GM23338 (cell line): Measurements from ENCODE around the gene CRYBA1. TPM values are rescaled to one million over a fixed set of nuclear protein-coding genes. Genes with fewer than 3 reads are reported as not detected.

Experiments used
- ATAC-seq: fragments of 200-7000 bp; cut with Tn5 transposase; 3 replicates; pipeline ENCODE4 v1.9.1; 2020
- DNase-seq: peaks from one replicate; pipeline ENCODE4 v3.0.0-alpha.2; 2015; ENCODE audit warnings: low spot score
- H2AFZ ChIP-seq: fragments of 200-600 bp; sonication (generic); 2 replicates; pipeline ENCODE4 v1.8.0; 2016; ENCODE audit warnings: antibody characterized with exemption, mild to moderate bottlenecking, moderate library complexity
- H3F3A ChIP-seq: fragments of 200-600 bp; sonication (generic); replicated peaks from 2 replicates; pipeline ENCODE4 v1.8.0; 2017; ENCODE audit warnings: antibody characterized with exemption, mixed run types, low read depth
- H3K27ac ChIP-seq: fragments of 200-600 bp; sonication (generic); 2 replicates; pipeline ENCODE4 v1.6.1; 2016; ENCODE audit warnings: low read depth
- H3K27me3 ChIP-seq: fragments of 200-600 bp; sonication (generic); 2 replicates; pipeline ENCODE4 v1.8.0; 2016; ENCODE audit warnings: mild to moderate bottlenecking, mixed run types, moderate library complexity; ENCODE audit not compliant: insufficient read depth
- H3K36me3 ChIP-seq: fragments of 200-600 bp; sonication (generic); 2 replicates; pipeline ENCODE4 v1.8.0; 2016; ENCODE audit warnings: mild to moderate bottlenecking; ENCODE audit not compliant: insufficient read depth
- H3K4me1 ChIP-seq: fragments of 200-600 bp; sonication (generic); 2 replicates; pipeline ENCODE4 v1.8.0; 2016; ENCODE audit warnings: mild to moderate bottlenecking, moderate library complexity; ENCODE audit not compliant: insufficient read depth
- H3K4me2 ChIP-seq: fragments of 200-600 bp; sonication (generic); 2 replicates; pipeline ENCODE4 v1.7.1; 2017; ENCODE audit warnings: mixed run types
- H3K4me3 ChIP-seq: fragments of 200-600 bp; sonication (generic); 2 replicates; pipeline ENCODE4 v1.6.1; 2016; ENCODE audit warnings: mixed run types
- H3K79me2 ChIP-seq: fragments of 200-600 bp; sonication (generic); replicated peaks from 2 replicates; pipeline ENCODE4 v1.8.0; 2017; ENCODE audit warnings: mild to moderate bottlenecking; ENCODE audit not compliant: insufficient read depth
- H3K9me2 ChIP-seq: fragments of 200-600 bp; sonication (generic); 2 replicates; pipeline ENCODE4 v1.8.0; 2017; ENCODE audit not compliant: insufficient read depth
- H4K20me1 ChIP-seq: fragments of 200-600 bp; sonication (generic); replicated peaks from 2 replicates; pipeline ENCODE4 v1.8.0; 2017; ENCODE audit warnings: mild to moderate bottlenecking; ENCODE audit not compliant: insufficient read depth
- H3K27ac Mint-ChIP-seq: 2 replicates; pipeline ENCODE4 v1.8.0; 2020; ENCODE audit warnings: inconsistent platforms, mild to moderate bottlenecking, moderate library complexity, mixed read lengths
- H3K27me3 Mint-ChIP-seq: 3 replicates; pipeline ENCODE4 v1.8.0; 2022; ENCODE audit warnings: low read depth, mild to moderate bottlenecking, moderate library complexity, mixed read lengths, inconsistent platforms; ENCODE audit not compliant: insufficient read depth, poor library complexity
- H3K36me3 Mint-ChIP-seq: 3 replicates; pipeline ENCODE4 v1.8.0; 2021; ENCODE audit warnings: low read depth, mild to moderate bottlenecking, inconsistent platforms, moderate library complexity, mixed read lengths
- H3K4me1 Mint-ChIP-seq: 3 replicates; pipeline ENCODE4 v1.8.0; 2020; ENCODE audit warnings: mild to moderate bottlenecking, inconsistent platforms, mixed read lengths
- H3K4me3 Mint-ChIP-seq: 3 replicates; pipeline ENCODE4 v1.8.0; 2021; ENCODE audit warnings: moderate library complexity, mild to moderate bottlenecking, inconsistent platforms, mixed read lengths
- H3K9me3 Mint-ChIP-seq: 3 replicates; pipeline ENCODE4 v1.8.0; 2020; ENCODE audit warnings: moderate library complexity, mild to moderate bottlenecking, inconsistent platforms, mixed read lengths
- EZH2phosphoT487 ChIP-seq: fragments of 200-600 bp; sonication (generic); IDR thresholded peaks from one replicate; pipeline ENCODE4 v1.8.1; 2018; ENCODE audit warnings: antibody characterized with exemption; ENCODE audit not compliant: unreplicated experiment
- STAT1 ChIP-seq: IDR thresholded peaks from one replicate; pipeline ENCODE4 v1.6.1; 2016; ENCODE audit warnings: antibody characterized with exemption; ENCODE audit not compliant: unreplicated experiment
- polyA plus RNA-seq: library from polyadenylated mRNA; unstranded; fragments of >200 nt; fragmentation: Nextera tagmentation; extraction: Ambion mirVana; gene quantifications from 2 replicates; pipeline ENCODE4 v1.2.1, GENCODE V29; 2016
- total RNA-seq: library from RNA; depleted of rRNA; stranded (reverse); fragments of >200 nt; shearing (Covaris generic); gene quantifications from 2 replicates; pipeline ENCODE4 v1.2.3, GENCODE V29; 2014
- TF ChIP-seq, protein P1 (sequence below): fragments of 250-450 bp; sonication (Bioruptor Pico); IDR thresholded peaks from 2 replicates; pipeline ENCODE4 v1.5.0; 2020; ENCODE audit warnings: mild to moderate bottlenecking, moderate library complexity
- TF ChIP-seq, protein P2 (sequence below), 2 experiments: fragments of 200-600 bp in 1 of 2; sonication (generic) in 1 of 2; conservative IDR thresholded peaks; 2 replicates each; pipeline versions ENCODE4 v1.5.1 to v1.6.1; 2016 to 2017; ENCODE audit warnings: antibody characterized with exemption in 2 of 2, low read depth in 2 of 2, mild to moderate bottlenecking in 2 of 2, moderate library complexity in 1 of 2

The CRYBA1 gene
- total and polyA plus RNA-seq, 2 experiments from 2014 or later: not detected

DNA sequence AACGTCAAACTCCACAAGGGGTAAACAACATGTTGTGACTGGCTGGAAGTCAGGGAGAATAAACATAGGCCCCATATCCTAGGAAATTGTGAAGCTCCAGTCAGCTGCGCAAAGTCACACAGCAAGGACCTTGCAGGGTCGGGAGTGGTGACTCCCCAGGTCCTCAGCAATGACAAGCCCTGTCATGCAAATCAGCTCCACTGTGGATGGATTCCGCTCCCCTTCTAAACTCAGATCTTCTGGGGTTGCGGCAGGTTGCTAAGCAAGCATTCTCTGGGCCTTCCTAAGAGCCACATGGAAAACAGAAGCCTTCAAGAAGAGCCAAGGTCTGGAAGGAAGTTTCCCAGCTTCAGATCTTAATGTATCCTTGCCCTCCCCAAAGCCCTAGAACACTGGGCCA, 37.6 kb upstream of the CRYBA1 start (continued):
- TF ChIP-seq, protein P1, sequence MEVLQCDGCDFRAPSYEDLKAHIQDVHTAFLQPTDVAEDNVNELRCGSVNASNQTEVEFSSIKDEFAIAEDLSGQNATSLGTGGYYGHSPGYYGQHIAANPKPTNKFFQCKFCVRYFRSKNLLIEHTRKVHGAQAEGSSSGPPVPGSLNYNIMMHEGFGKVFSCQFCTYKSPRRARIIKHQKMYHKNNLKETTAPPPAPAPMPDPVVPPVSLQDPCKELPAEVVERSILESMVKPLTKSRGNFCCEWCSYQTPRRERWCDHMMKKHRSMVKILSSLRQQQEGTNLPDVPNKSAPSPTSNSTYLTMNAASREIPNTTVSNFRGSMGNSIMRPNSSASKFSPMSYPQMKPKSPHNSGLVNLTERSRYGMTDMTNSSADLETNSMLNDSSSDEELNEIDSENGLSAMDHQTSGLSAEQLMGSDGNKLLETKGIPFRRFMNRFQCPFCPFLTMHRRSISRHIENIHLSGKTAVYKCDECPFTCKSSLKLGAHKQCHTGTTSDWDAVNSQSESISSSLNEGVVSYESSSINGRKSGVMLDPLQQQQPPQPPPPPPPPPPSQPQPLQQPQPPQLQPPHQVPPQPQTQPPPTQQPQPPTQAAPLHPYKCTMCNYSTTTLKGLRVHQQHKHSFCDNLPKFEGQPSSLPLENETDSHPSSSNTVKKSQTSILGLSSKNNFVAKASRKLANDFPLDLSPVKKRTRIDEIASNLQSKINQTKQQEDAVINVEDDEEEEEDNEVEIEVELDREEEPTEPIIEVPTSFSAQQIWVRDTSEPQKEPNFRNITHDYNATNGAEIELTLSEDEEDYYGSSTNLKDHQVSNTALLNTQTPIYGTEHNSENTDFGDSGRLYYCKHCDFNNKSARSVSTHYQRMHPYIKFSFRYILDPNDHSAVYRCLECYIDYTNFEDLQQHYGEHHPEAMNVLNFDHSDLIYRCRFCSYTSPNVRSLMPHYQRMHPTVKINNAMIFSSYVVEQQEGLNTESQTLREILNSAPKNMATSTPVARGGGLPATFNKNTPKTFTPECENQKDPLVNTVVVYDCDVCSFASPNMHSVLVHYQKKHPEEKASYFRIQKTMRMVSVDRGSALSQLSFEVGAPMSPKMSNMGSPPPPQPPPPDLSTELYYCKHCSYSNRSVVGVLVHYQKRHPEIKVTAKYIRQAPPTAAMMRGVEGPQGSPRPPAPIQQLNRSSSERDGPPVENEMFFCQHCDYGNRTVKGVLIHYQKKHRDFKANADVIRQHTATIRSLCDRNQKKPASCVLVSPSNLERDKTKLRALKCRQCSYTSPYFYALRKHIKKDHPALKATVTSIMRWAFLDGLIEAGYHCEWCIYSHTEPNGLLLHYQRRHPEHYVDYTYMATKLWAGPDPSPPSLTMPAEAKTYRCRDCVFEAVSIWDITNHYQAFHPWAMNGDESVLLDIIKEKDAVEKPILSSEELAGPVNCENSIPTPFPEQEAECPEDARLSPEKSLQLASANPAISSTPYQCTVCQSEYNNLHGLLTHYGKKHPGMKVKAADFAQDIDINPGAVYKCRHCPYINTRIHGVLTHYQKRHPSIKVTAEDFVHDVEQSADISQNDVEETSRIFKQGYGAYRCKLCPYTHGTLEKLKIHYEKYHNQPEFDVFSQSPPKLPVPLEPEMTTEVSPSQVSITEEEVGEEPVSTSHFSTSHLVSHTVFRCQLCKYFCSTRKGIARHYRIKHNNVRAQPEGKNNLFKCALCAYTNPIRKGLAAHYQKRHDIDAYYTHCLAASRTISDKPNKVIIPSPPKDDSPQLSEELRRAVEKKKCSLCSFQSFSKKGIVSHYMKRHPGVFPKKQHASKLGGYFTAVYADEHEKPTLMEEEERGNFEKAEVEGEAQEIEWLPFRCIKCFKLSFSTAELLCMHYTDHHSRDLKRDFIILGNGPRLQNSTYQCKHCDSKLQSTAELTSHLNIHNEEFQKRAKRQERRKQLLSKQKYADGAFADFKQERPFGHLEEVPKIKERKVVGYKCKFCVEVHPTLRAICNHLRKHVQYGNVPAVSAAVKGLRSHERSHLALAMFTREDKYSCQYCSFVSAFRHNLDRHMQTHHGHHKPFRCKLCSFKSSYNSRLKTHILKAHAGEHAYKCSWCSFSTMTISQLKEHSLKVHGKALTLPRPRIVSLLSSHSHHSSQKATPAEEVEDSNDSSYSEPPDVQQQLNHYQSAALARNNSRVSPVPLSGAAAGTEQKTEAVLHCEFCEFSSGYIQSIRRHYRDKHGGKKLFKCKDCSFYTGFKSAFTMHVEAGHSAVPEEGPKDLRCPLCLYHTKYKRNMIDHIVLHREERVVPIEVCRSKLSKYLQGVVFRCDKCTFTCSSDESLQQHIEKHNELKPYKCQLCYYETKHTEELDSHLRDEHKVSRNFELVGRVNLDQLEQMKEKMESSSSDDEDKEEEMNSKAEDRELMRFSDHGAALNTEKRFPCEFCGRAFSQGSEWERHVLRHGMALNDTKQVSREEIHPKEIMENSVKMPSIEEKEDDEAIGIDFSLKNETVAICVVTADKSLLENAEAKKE: no peak

DNA sequence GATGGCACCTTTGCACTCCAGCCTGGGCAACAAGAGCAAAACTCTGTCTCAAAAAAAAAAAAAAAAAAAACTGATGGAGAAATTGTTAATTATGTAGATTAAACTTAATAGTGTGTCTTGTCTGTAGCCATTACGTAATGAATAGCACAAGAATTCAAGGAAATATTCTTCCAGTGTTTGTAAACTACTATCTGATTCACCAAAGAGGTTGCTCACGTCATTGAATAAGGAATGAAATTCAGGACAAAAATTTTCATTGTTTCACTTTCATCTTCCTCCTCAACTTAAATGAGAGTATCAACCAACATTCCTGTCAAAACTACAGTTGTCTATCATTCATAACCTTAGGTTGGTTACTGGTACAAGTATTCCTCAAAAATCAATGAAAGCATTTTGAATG, 35.8 kb upstream of the CRYBA1 start:
- peaks cover 5% of the 10 kb centered on the region for H3K27me3 Mint-ChIP-seq
- Histone ChIP-seq H3K9me2 (no peaks in the 10 kb centered on the region), H2AFZ (no peak overlapping the region; the same call in 1 of the 2 replicates), H3K4me2 (no peak overlapping the region), H3K4me3 (no peak overlapping the region), H3K36me3 (no peaks in the 10 kb centered on the region), H3F3A (no peaks in the 10 kb centered on the region), H3K27me3 (no peaks in the 10 kb centered on the region), H3K79me2 (no peaks in the 10 kb centered on the region), H3K4me1 (peaks cover 13% of the 10 kb centered on the region), H4K20me1 (no peaks in the 10 kb centered on the region), H3K27ac (no peak overlapping the region)
- H3K27ac Mint-ChIP-seq: no peak overlapping the region
- peaks cover 18% of the 10 kb centered on the region for H3K4me1 Mint-ChIP-seq
- no peak for ATAC-seq
- no peak overlapping the region for H3K4me3 Mint-ChIP-seq
- no peaks in the 10 kb centered on the region for H3K9me3 Mint-ChIP-seq
- no peaks in the 10 kb centered on the region for H3K36me3 Mint-ChIP-seq
- no peak for DNase-seq
- TF ChIP-seq, protein P1: no peak
- no peak for TF ChIP-seq EZH2phosphoT487
- TF ChIP-seq STAT1: no peak
- TF ChIP-seq, protein P2, sequence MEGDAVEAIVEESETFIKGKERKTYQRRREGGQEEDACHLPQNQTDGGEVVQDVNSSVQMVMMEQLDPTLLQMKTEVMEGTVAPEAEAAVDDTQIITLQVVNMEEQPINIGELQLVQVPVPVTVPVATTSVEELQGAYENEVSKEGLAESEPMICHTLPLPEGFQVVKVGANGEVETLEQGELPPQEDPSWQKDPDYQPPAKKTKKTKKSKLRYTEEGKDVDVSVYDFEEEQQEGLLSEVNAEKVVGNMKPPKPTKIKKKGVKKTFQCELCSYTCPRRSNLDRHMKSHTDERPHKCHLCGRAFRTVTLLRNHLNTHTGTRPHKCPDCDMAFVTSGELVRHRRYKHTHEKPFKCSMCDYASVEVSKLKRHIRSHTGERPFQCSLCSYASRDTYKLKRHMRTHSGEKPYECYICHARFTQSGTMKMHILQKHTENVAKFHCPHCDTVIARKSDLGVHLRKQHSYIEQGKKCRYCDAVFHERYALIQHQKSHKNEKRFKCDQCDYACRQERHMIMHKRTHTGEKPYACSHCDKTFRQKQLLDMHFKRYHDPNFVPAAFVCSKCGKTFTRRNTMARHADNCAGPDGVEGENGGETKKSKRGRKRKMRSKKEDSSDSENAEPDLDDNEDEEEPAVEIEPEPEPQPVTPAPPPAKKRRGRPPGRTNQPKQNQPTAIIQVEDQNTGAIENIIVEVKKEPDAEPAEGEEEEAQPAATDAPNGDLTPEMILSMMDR (conservative IDR thresholded peaks at IDR 0.05; ENCODE audit: low read depth in 2 of 2): no peak
